Osteoblast (primary cell): ENCODE measurements around the gene CREBRF. TPM values are rescaled to one million over a fixed set of nuclear protein-coding genes. Genes with fewer than 3 reads are reported as not detected.

ENCODE experiments used
- DNase-seq: peaks from one replicate; pipeline ENCODE4 v3.0.0; 2011; ENCODE audit warnings: low spot score, mixed read lengths; ENCODE audit not compliant: insufficient read length; ENCODE audit errors: missing footprints
- H2AFZ ChIP-seq: 2 replicates; pipeline ENCODE4 v1.6.0; 2011; ENCODE audit warnings: mild to moderate bottlenecking, low read length
- H3K27ac ChIP-seq: 2 replicates; pipeline ENCODE4 v1.5.1; 2011; ENCODE audit warnings: mild to moderate bottlenecking, low read depth, low read length, moderate library complexity
- H3K27me3 ChIP-seq: 2 replicates; pipeline ENCODE4 v1.6.0; 2012; ENCODE audit warnings: mild to moderate bottlenecking, control low read depth, inconsistent platforms, low read length, moderate library complexity; ENCODE audit not compliant: insufficient read depth
- H3K36me3 ChIP-seq: 2 replicates; pipeline ENCODE4 v1.5.1; 2011; ENCODE audit warnings: mild to moderate bottlenecking, low read length, control low read depth, moderate library complexity; ENCODE audit not compliant: insufficient read depth
- H3K4me1 ChIP-seq: 2 replicates; pipeline ENCODE4 v1.5.1; 2011; ENCODE audit warnings: mild to moderate bottlenecking, low read length, control low read depth, moderate library complexity; ENCODE audit not compliant: insufficient read depth
- H3K4me2 ChIP-seq: 2 replicates; pipeline ENCODE4 v1.6.0; 2011; ENCODE audit warnings: mild to moderate bottlenecking, low read length; ENCODE audit not compliant: insufficient read depth
- H3K4me3 ChIP-seq: fragments of 200-600 bp; sonication (generic); 3 replicates; pipeline ENCODE4 v1.5.1; 2012; ENCODE audit warnings: mild to moderate bottlenecking, low read length, inconsistent platforms; ENCODE audit not compliant: insufficient read depth
- H3K79me2 ChIP-seq: 2 replicates; pipeline ENCODE4 v1.6.0; 2012; ENCODE audit warnings: mild to moderate bottlenecking, low read length, control low read depth, inconsistent platforms; ENCODE audit not compliant: insufficient read depth
- H3K9me3 ChIP-seq: 2 replicates; pipeline ENCODE4 v1.5.1; 2011; ENCODE audit warnings: low read depth, low read length, control low read depth
- H4K20me1 ChIP-seq: 2 replicates; pipeline ENCODE4 v1.6.0; 2012; ENCODE audit warnings: mild to moderate bottlenecking, low read length, control low read depth; ENCODE audit not compliant: insufficient read depth
- CTCF ChIP-seq: IDR thresholded peaks from 2 replicates; pipeline ENCODE4 v1.5.1; 2011; ENCODE audit warnings: mild to moderate bottlenecking, low read depth, low read length, moderate library complexity; ENCODE audit errors: extremely low read depth
- total RNA-seq: library from RNA; depleted of rRNA; stranded (reverse); fragments of >200 nt; gene quantifications from 2 replicates; pipeline ENCODE4 v1.2.3, GENCODE V29; 2012

The CREBRF gene
- total RNA-seq, 1 donor = 35.8 TPM

DNA sequence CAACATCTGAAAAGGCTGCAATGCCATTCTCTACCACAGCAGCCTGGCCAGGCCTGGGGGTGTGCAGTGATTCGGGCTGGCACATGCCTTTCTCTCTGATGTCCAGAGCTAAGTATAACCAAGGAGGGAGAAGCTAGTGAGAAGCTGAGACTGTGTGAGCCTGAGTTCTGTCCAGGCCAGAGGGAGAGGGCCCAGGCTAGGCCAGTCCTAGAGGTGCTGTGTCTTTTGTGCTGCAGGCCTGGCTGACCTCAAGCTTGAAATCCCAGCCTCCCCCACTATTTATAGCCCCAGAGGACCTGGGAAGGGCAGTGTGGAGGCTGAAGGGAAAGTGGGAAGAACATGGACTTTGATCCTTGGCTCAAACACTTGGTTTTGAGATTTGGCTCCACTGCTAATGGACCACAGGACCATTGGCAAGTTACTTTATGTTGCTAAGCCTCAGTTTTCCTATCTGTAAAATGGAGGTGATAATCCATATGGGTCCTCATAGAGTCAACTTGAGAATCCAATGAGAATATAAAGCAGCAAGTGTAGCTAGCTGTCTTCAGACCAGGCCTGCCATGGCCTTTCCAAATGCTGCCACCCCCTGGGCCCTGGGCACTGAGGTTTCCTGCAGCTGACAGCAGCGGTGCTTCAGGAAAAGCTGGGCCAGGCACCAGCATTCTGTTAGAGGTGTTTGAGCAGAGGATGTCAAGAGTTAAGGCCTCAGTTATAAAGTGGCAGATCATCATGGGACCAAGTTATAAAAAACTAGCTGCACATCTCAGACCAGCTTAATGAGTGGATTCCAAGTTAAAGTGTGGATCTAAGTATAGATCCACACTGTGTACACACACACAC is 109.2 kb downstream of the CREBRF start:
- DNase-seq = no peak
- H3K27ac ChIP-seq = no peak overlapping the region

GRCh38 chr5:173172166-173172565 is 116.0 kb downstream of the CREBRF start:
- no peak for DNase-seq
- Histone ChIP-seq H3K4me1 (no peaks in the 10 kb centered on the region), H3K79me2 (no peaks in the 10 kb centered on the region), H4K20me1 (no peaks in the 10 kb centered on the region), H3K27me3 (peaks cover 7% of the 10 kb centered on the region), H3K4me2 (no peak overlapping the region), H3K9me3 (no peaks in the 10 kb centered on the region), H3K27ac (no peak overlapping the region), H3K4me3 (no peak overlapping the region), H3K36me3 (no peaks in the 10 kb centered on the region), H2AFZ (no peak overlapping the region)
- no peak for TF ChIP-seq CTCF

More for the DNA sequence above, 109.2 kb downstream of the CREBRF start:
- no peaks in the 10 kb centered on the region for H4K20me1 ChIP-seq
- no peaks in the 10 kb centered on the region for H3K27me3 ChIP-seq
- no peak overlapping the region for H2AFZ ChIP-seq
- H3K4me3 ChIP-seq = no peak overlapping the region
- peaks cover 26% of the 10 kb centered on the region for H3K36me3 ChIP-seq
- no peaks in the 10 kb centered on the region for H3K9me3 ChIP-seq
- no peaks in the 10 kb centered on the region for H3K4me1 ChIP-seq
- H3K79me2 ChIP-seq = no peaks in the 10 kb centered on the region
- no peak for TF ChIP-seq CTCF
- H3K4me2 ChIP-seq = no peak overlapping the region

DNA sequence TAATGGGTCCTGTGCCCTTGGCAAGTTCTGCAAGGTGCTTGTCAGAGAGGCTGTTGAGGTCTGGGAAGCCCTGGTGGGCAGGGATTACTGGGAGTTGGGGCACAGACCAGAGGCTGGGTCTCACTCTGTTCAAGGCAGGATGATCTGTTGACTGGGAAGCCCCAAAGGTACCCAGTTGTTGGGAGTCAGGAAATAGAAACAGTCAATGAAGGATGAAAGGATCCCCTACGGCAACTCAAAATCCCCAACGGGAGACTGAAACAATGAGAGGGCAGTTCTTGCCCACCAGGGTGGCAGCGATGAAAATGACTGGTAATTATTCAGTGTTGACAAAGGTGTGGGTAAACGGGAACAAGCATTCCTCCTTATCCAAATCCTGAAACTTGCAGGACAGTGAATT is 119.4 kb downstream of the CREBRF start:
- no peaks in the 10 kb centered on the region for H3K36me3 ChIP-seq
- H3K79me2 ChIP-seq = no peaks in the 10 kb centered on the region
- H3K4me1 ChIP-seq = no peaks in the 10 kb centered on the region
- H3K27me3 ChIP-seq = peaks cover 10% of the 10 kb centered on the region
- no peak overlapping the region for H2AFZ ChIP-seq
- no peak overlapping the region for H3K4me2 ChIP-seq
- DNase-seq = no peak
- no peak overlapping the region for H3K27ac ChIP-seq
- no peak for TF ChIP-seq CTCF
- H3K4me3 ChIP-seq = no peak overlapping the region
- no peaks in the 10 kb centered on the region for H4K20me1 ChIP-seq
- H3K9me3 ChIP-seq = peaks cover 4% of the 10 kb centered on the region

GRCh38 chr5:173178369-173178910 is 122.3 kb downstream of the CREBRF start:
- Histone ChIP-seq H3K79me2 (no peaks in the 10 kb centered on the region), H3K9me3 (peaks cover 4% of the 10 kb centered on the region), H2AFZ (no peak overlapping the region), H3K4me1 (no peaks in the 10 kb centered on the region), H3K36me3 (no peaks in the 10 kb centered on the region), H3K4me2 (no peak overlapping the region), H3K27ac (no peak overlapping the region), H3K27me3 (peaks cover 11% of the 10 kb centered on the region), H4K20me1 (no peaks in the 10 kb centered on the region), H3K4me3 (no peak overlapping the region)
- TF ChIP-seq CTCF = no peak
- no peak for DNase-seq
